ENCODE results near the gene JPH3. TPM values are rescaled to one million over a fixed set of nuclear protein-coding genes. Genes with fewer than 3 reads are reported as not detected.
"Not testable (repeated sequence)": the region's sequence is repeated elsewhere in the genome, so short reads cannot be mapped to it uniquely, and the experiment has no call there.

The JPH3 gene
- total RNA-seq, 2 experiments from 2014 or later = not detected

- Mint-ChIP-seq H3K4me1 (peaks cover 6% of the 10 kb centered on the region), H3K9me3 (no peaks in the 10 kb centered on the region), H3K36me3 (ENCODE audit: low read depth) (peaks cover 66% of the 10 kb centered on the region), H3K27ac (no peak overlapping the region), H3K27me3 (no peaks in the 10 kb centered on the region), H3K4me3 (no peak overlapping the region)
- ChIA-PET CTCF (interaction anchor here (0.9 kb wide), 1 partner anchor 22 kb away, joined by 3 read pairs; no protein-coding TSS in a partner anchor), POLR2A (interaction anchor here (1.1 to 3.0 kb wide), 2 partner anchors 11 to 40 kb away, joined by 5 to 7 read pairs; partner anchors contain the start of gene KLHDC4)
- DNase-seq = no peak
Measured at GRCh38 chr16:87724490-87725291, 122.4 kb downstream of the JPH3 start.

- no peak for DNase-seq
- H3K4me3 Mint-ChIP-seq = no peak overlapping the region
- ChIA-PET CTCF (no interaction called here), POLR2A (no interaction called here)
- peaks cover 6% of the 10 kb centered on the region for H3K4me1 Mint-ChIP-seq
- no peaks in the 10 kb centered on the region for H3K27me3 Mint-ChIP-seq
- peaks cover 65% of the 10 kb centered on the region for H3K36me3 Mint-ChIP-seq (ENCODE audit: low read depth)
- H3K27ac Mint-ChIP-seq = peak overlapping the region; percentile 9
- H3K9me3 Mint-ChIP-seq = no peaks in the 10 kb centered on the region
Measured at GRCh38 chr16:87725596-87726235, 123.4 kb downstream of the JPH3 start.

GRCh38 chr16:87726577-87726976 lies 124.3 kb downstream of the JPH3 start:
- CTCF ChIA-PET, H3K4me3 Mint-ChIP-seq, H3K9me3 Mint-ChIP-seq, H3K27ac Mint-ChIP-seq, POLR2A ChIA-PET, H3K27me3 Mint-ChIP-seq, DNase-seq: not testable (repeated sequence)
- Mint-ChIP-seq H3K4me1 (peaks cover 10% of the 10 kb centered on the region), H3K36me3 (ENCODE audit: low read depth) (peaks cover 71% of the 10 kb centered on the region)

GRCh38 chr16:87727346-87727745 lies 125.0 kb downstream of the JPH3 start:
- Mint-ChIP-seq H3K36me3 (ENCODE audit: low read depth) (peaks cover 66% of the 10 kb centered on the region), H3K27ac (no peak overlapping the region), H3K4me3 (no peak overlapping the region), H3K4me1 (peaks cover 10% of the 10 kb centered on the region), H3K27me3 (no peaks in the 10 kb centered on the region), H3K9me3 (no peaks in the 10 kb centered on the region)
- POLR2A ChIA-PET = no interaction called here
- no peak for DNase-seq
- CTCF ChIA-PET = no interaction called here

GRCh38 chr16:87728026-87728425 lies 125.7 kb downstream of the JPH3 start:
- DNase-seq = no peak
- ChIA-PET POLR2A (no interaction called here), CTCF (no interaction called here)
- H3K27me3 Mint-ChIP-seq = no peaks in the 10 kb centered on the region
- no peaks in the 10 kb centered on the region for H3K9me3 Mint-ChIP-seq
- peaks cover 63% of the 10 kb centered on the region for H3K36me3 Mint-ChIP-seq (ENCODE audit: low read depth)
- H3K4me3 Mint-ChIP-seq = no peak overlapping the region
- no peak overlapping the region for H3K27ac Mint-ChIP-seq
- peaks cover 12% of the 10 kb centered on the region for H3K4me1 Mint-ChIP-seq

- no peak overlapping the region for H3K27ac Mint-ChIP-seq
- POLR2A ChIA-PET = no interaction called here
- H3K27me3 Mint-ChIP-seq = no peaks in the 10 kb centered on the region
- no peaks in the 10 kb centered on the region for H3K9me3 Mint-ChIP-seq
- peaks cover 55% of the 10 kb centered on the region for H3K36me3 Mint-ChIP-seq (ENCODE audit: low read depth)
- no peak for DNase-seq
- CTCF ChIA-PET = interaction anchor here (0.6 kb wide), 1 partner anchor 123 kb away, joined by 3 read pairs; no protein-coding TSS in a partner anchor
- H3K4me1 Mint-ChIP-seq = peaks cover 23% of the 10 kb centered on the region
- H3K4me3 Mint-ChIP-seq = no peak overlapping the region
Measured at GRCh38 chr16:87729266-87729954, 127.1 kb downstream of the JPH3 start.

- Mint-ChIP-seq H3K27me3 (no peaks in the 10 kb centered on the region), H3K4me1 (peaks cover 23% of the 10 kb centered on the region), H3K27ac (no peak overlapping the region), H3K4me3 (no peak overlapping the region), H3K36me3 (ENCODE audit: low read depth) (peaks cover 50% of the 10 kb centered on the region), H3K9me3 (no peaks in the 10 kb centered on the region)
- DNase-seq = no peak
- POLR2A ChIA-PET = no interaction called here
- CTCF ChIA-PET = interaction anchor here (0.7 kb wide), 1 partner anchor 14 kb away, joined by 3 read pairs; no protein-coding TSS in a partner anchor
Measured at GRCh38 chr16:87731607-87732006, 129.3 kb downstream of the JPH3 start.

- peaks cover 35% of the 10 kb centered on the region for H3K36me3 Mint-ChIP-seq (ENCODE audit: low read depth)
- H3K27ac Mint-ChIP-seq = peak overlapping the region; percentile 19
- CTCF ChIA-PET = interaction anchor here (0.6 kb wide), 1 partner anchor 32 kb away, joined by 5 read pairs; no protein-coding TSS in a partner anchor
- H3K9me3 Mint-ChIP-seq = no peaks in the 10 kb centered on the region
- H3K4me3 Mint-ChIP-seq = no peak overlapping the region
- no peaks in the 10 kb centered on the region for H3K27me3 Mint-ChIP-seq
- H3K4me1 Mint-ChIP-seq = peaks cover 20% of the 10 kb centered on the region
- peak; percentile 30 for DNase-seq
- POLR2A ChIA-PET = no interaction called here
Measured at GRCh38 chr16:87733190-87733589, 130.9 kb downstream of the JPH3 start.

- peaks cover 25% of the 10 kb centered on the region for H3K36me3 Mint-ChIP-seq (ENCODE audit: low read depth)
- H3K27ac Mint-ChIP-seq = no peak overlapping the region
- no peak overlapping the region for H3K4me3 Mint-ChIP-seq
- H3K4me1 Mint-ChIP-seq = peaks cover 20% of the 10 kb centered on the region
- ChIA-PET POLR2A (interaction anchor here (0.6 kb wide), 1 partner anchor 29 kb away, joined by 3 read pairs; no protein-coding TSS in a partner anchor), CTCF (no interaction called here)
- no peak for DNase-seq
- H3K9me3 Mint-ChIP-seq = no peaks in the 10 kb centered on the region
- H3K27me3 Mint-ChIP-seq = no peaks in the 10 kb centered on the region
Measured at GRCh38 chr16:87734644-87735043, 132.3 kb downstream of the JPH3 start.

- Mint-ChIP-seq H3K36me3 (ENCODE audit: low read depth) (peaks cover 26% of the 10 kb centered on the region), H3K27ac (no peak overlapping the region), H3K4me1 (peaks cover 20% of the 10 kb centered on the region), H3K27me3 (no peaks in the 10 kb centered on the region), H3K4me3 (no peak overlapping the region), H3K9me3 (no peaks in the 10 kb centered on the region)
- DNase-seq = no peak
- ChIA-PET POLR2A (no interaction called here), CTCF (no interaction called here)
Measured at GRCh38 chr16:87735270-87736007, 133.1 kb downstream of the JPH3 start.

- POLR2A ChIA-PET = no interaction called here
- Mint-ChIP-seq H3K4me1 (peaks cover 21% of the 10 kb centered on the region), H3K9me3 (no peaks in the 10 kb centered on the region), H3K36me3 (ENCODE audit: low read depth) (peaks cover 26% of the 10 kb centered on the region), H3K4me3 (no peak overlapping the region), H3K27me3 (no peaks in the 10 kb centered on the region), H3K27ac (no peak overlapping the region)
- no peak for DNase-seq
- CTCF ChIA-PET = no interaction called here
Measured at GRCh38 chr16:87736008-87736382, 133.7 kb downstream of the JPH3 start.

GRCh38 chr16:87739801-87740200 lies 137.5 kb downstream of the JPH3 start:
- no peak for DNase-seq
- no peaks in the 10 kb centered on the region for H3K9me3 Mint-ChIP-seq
- ChIA-PET POLR2A (no interaction called here), CTCF (no interaction called here)
- H3K4me3 Mint-ChIP-seq = no peak overlapping the region
- peaks cover 10% of the 10 kb centered on the region for H3K4me1 Mint-ChIP-seq
- H3K27ac Mint-ChIP-seq = no peak overlapping the region
- no peaks in the 10 kb centered on the region for H3K27me3 Mint-ChIP-seq
- H3K36me3 Mint-ChIP-seq (ENCODE audit: low read depth) = peaks cover 29% of the 10 kb centered on the region

- CTCF ChIA-PET = no interaction called here
- DNase-seq = no peak
- Mint-ChIP-seq H3K27me3 (no peaks in the 10 kb centered on the region), H3K36me3 (ENCODE audit: low read depth) (peaks cover 36% of the 10 kb centered on the region), H3K4me1 (peaks cover 10% of the 10 kb centered on the region), H3K27ac (peak overlapping the region; percentile 13), H3K4me3 (no peak overlapping the region), H3K9me3 (no peaks in the 10 kb centered on the region)
- POLR2A ChIA-PET = no interaction called here
Measured at GRCh38 chr16:87740441-87740840, 138.1 kb downstream of the JPH3 start.

Data from activated CD4-positive, alpha-beta memory T cell treated with anti-CD3 and anti-CD28 coated beads, Interleukin-2, amount 10 ng/mL, durations not matched to agents 7 days and 5 days (primary cell).